ENCODE results near the gene LGALS4. TPM values are rescaled to one million over a fixed set of nuclear protein-coding genes. Genes with fewer than 3 reads are reported as not detected.
"Not testable (repeated sequence)": the region's sequence is repeated elsewhere in the genome, so short reads cannot be mapped to it uniquely, and the experiment has no call there.

LGALS4 gene
- total RNA-seq, 1 experiment from 2014 or later: 1.0 TPM

- H3K27me3 ChIP-seq (ENCODE audit: insufficient read depth, low read depth): no peaks in the 10 kb centered on the region
- no peak overlapping the region for H2AFZ ChIP-seq
- H3K4me3 ChIP-seq: no peak overlapping the region
- intact Hi-C loops (cut with micrococcal nuclease; ENCODE audit: unreplicated experiment): no loop called here
- no peak for TF ChIP-seq CTCF (conservative IDR thresholded peaks at IDR 0.05)
- no peak for TF ChIP-seq EZH2 (IDR thresholded peaks at IDR 0.05; ENCODE audit: low read depth)
- BruUV-seq (replicated peaks): no TSS peak
- POLR2A ChIA-PET (ENCODE audit: unreplicated experiment): no interaction called here
- H3K4me1 ChIP-seq (replicated peaks; ENCODE audit: insufficient read depth): no peaks in the 10 kb centered on the region
- H3K36me3 ChIP-seq (ENCODE audit: low read depth): no peaks in the 10 kb centered on the region
- H3K4me2 ChIP-seq: no peak overlapping the region
- H4K20me1 ChIP-seq (ENCODE audit: insufficient read depth): no peaks in the 10 kb centered on the region
- no peak overlapping the region for H3K27ac ChIP-seq
- H3F3A ChIP-seq (ENCODE audit: insufficient read depth, low read depth): no peaks in the 10 kb centered on the region
- CTCF ChIA-PET: interaction anchor here (0.7 kb wide), 1 partner anchor 38 kb away, joined by 8 read pairs; no protein-coding TSS in a partner anchor
- H3K79me2 ChIP-seq (ENCODE audit: low read depth): no peaks in the 10 kb centered on the region
- H3K9me2 ChIP-seq (ENCODE audit: insufficient read depth): no peaks in the 10 kb centered on the region
- no peaks in the 10 kb centered on the region for H3K9me3 ChIP-seq (ENCODE audit: insufficient read depth, low read depth)
- DNase-seq: no peak
Measured at GRCh38 chr19:38763795-38764220, 48.9 kb downstream of the LGALS4 start.

GRCh38 chr19:38761884-38762389 lies 50.8 kb downstream of the LGALS4 start:
- H4K20me1 ChIP-seq (ENCODE audit: insufficient read depth); H3K27ac ChIP-seq; H3K4me1 ChIP-seq (replicated peaks; ENCODE audit: insufficient read depth); H3K4me2 ChIP-seq; POLR2A ChIA-PET (ENCODE audit: unreplicated experiment); H3F3A ChIP-seq (ENCODE audit: insufficient read depth, low read depth); H2AFZ ChIP-seq; intact Hi-C loops (cut with micrococcal nuclease; ENCODE audit: unreplicated experiment); H3K9me2 ChIP-seq (ENCODE audit: insufficient read depth); DNase-seq; H3K27me3 ChIP-seq (ENCODE audit: insufficient read depth, low read depth); BruUV-seq (replicated peaks); H3K4me3 ChIP-seq; H3K9me3 ChIP-seq (ENCODE audit: insufficient read depth, low read depth); H3K36me3 ChIP-seq (ENCODE audit: low read depth); H3K79me2 ChIP-seq (ENCODE audit: low read depth): not testable (repeated sequence)
- CTCF ChIA-PET: interaction anchor here (0.6 kb wide), 1 partner anchor 223 kb away, joined by 3 read pairs; no protein-coding TSS in a partner anchor

GRCh38 chr19:38760805-38761517 lies 51.8 kb downstream of the LGALS4 start:
- H3K4me1 ChIP-seq (replicated peaks; ENCODE audit: insufficient read depth); H3K27me3 ChIP-seq (ENCODE audit: insufficient read depth, low read depth); H3F3A ChIP-seq (ENCODE audit: insufficient read depth, low read depth); H3K27ac ChIP-seq; BruUV-seq (replicated peaks); H3K9me3 ChIP-seq (ENCODE audit: insufficient read depth, low read depth); H3K4me2 ChIP-seq; H2AFZ ChIP-seq; H3K9me2 ChIP-seq (ENCODE audit: insufficient read depth); H3K79me2 ChIP-seq (ENCODE audit: low read depth); H3K36me3 ChIP-seq (ENCODE audit: low read depth); CTCF ChIA-PET; DNase-seq; H4K20me1 ChIP-seq (ENCODE audit: insufficient read depth); H3K4me3 ChIP-seq; intact Hi-C loops (cut with micrococcal nuclease; ENCODE audit: unreplicated experiment): not testable (repeated sequence)
- POLR2A ChIA-PET (ENCODE audit: unreplicated experiment): interaction anchor here (0.6 to 0.7 kb wide), 2 partner anchors 71 to 324 kb away, joined by 4 to 5 read pairs; no protein-coding TSS in a partner anchor

- TF ChIP-seq CTCF (conservative IDR thresholded peaks at IDR 0.05) (no peak), EZH2 (IDR thresholded peaks at IDR 0.05; ENCODE audit: low read depth) (no peak)
- Histone ChIP-seq H3K9me2 (ENCODE audit: insufficient read depth) (no peaks in the 10 kb centered on the region), H3F3A (ENCODE audit: insufficient read depth, low read depth) (no peaks in the 10 kb centered on the region), H3K36me3 (ENCODE audit: low read depth) (no peaks in the 10 kb centered on the region), H3K4me3 (no peak overlapping the region), H3K9me3 (ENCODE audit: insufficient read depth, low read depth) (no peaks in the 10 kb centered on the region), H4K20me1 (ENCODE audit: insufficient read depth) (no peaks in the 10 kb centered on the region), H3K4me2 (no peak overlapping the region), H3K4me1 (replicated peaks; ENCODE audit: insufficient read depth) (no peaks in the 10 kb centered on the region), H3K27ac (no peak overlapping the region), H3K79me2 (ENCODE audit: low read depth) (no peaks in the 10 kb centered on the region), H2AFZ (no peak overlapping the region), H3K27me3 (ENCODE audit: insufficient read depth, low read depth) (no peaks in the 10 kb centered on the region)
- ChIA-PET POLR2A (ENCODE audit: unreplicated experiment) (no interaction called here), CTCF (no interaction called here)
- BruUV-seq (replicated peaks): no TSS peak
- intact Hi-C loops (cut with micrococcal nuclease; ENCODE audit: unreplicated experiment): no loop called here
- DNase-seq: no peak
Measured at GRCh38 chr19:38759590-38760003, 53.1 kb downstream of the LGALS4 start.

- H3F3A ChIP-seq (ENCODE audit: insufficient read depth, low read depth); DNase-seq; BruUV-seq (replicated peaks); POLR2A ChIA-PET (ENCODE audit: unreplicated experiment); H3K9me2 ChIP-seq (ENCODE audit: insufficient read depth); H3K27ac ChIP-seq; H3K4me3 ChIP-seq; H4K20me1 ChIP-seq (ENCODE audit: insufficient read depth); intact Hi-C loops (cut with micrococcal nuclease; ENCODE audit: unreplicated experiment); H3K4me2 ChIP-seq; H3K4me1 ChIP-seq (replicated peaks; ENCODE audit: insufficient read depth); H3K9me3 ChIP-seq (ENCODE audit: insufficient read depth, low read depth); H3K79me2 ChIP-seq (ENCODE audit: low read depth); H2AFZ ChIP-seq; H3K27me3 ChIP-seq (ENCODE audit: insufficient read depth, low read depth); CTCF ChIA-PET; H3K36me3 ChIP-seq (ENCODE audit: low read depth): not testable (repeated sequence)
Measured at GRCh38 chr19:38754196-38754595, 58.5 kb downstream of the LGALS4 start.

- H3K4me1 ChIP-seq (replicated peaks; ENCODE audit: insufficient read depth); intact Hi-C loops (cut with micrococcal nuclease; ENCODE audit: unreplicated experiment); H2AFZ ChIP-seq; H3K4me2 ChIP-seq; H3K4me3 ChIP-seq; CTCF ChIA-PET; H3K27ac ChIP-seq; H3K79me2 ChIP-seq (ENCODE audit: low read depth); POLR2A ChIA-PET (ENCODE audit: unreplicated experiment); BruUV-seq (replicated peaks); DNase-seq; H3K9me3 ChIP-seq (ENCODE audit: insufficient read depth, low read depth); H3K27me3 ChIP-seq (ENCODE audit: insufficient read depth, low read depth); H4K20me1 ChIP-seq (ENCODE audit: insufficient read depth); H3K9me2 ChIP-seq (ENCODE audit: insufficient read depth); H3K36me3 ChIP-seq (ENCODE audit: low read depth); H3F3A ChIP-seq (ENCODE audit: insufficient read depth, low read depth): not testable (repeated sequence)
Measured at GRCh38 chr19:38753783-38754182, 59.0 kb downstream of the LGALS4 start.

Data from PC-9 (cell line).